HS-5 (cell line): ENCODE results near the gene MAPKBP1.

Experiments used
- DNase-seq: peaks from one replicate; pipeline ENCODE4 v3.0.0-alpha.2; 2012; ENCODE audit warnings: low read depth

MAPKBP1 gene

DNA sequence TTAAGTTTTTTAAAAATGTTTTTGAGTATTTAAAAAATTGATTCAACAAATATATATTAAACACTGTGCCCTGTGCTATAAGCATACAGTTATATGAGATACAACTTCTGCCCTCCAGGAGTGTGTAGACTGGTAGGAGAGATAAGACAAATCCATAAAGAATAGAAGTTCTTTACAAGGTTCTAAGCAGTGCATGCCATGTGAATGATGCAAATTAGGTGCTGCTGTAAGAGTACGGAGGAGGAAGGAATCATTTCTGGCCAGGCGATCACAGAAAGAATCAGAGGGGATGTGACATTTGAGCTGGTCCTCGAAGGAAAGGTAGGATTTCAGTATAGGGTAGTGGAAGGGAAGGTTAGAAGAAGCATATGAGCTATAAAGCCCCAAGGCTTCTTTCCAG, 14.0 kb downstream of the MAPKBP1 start:
- no peak for DNase-seq

DNA sequence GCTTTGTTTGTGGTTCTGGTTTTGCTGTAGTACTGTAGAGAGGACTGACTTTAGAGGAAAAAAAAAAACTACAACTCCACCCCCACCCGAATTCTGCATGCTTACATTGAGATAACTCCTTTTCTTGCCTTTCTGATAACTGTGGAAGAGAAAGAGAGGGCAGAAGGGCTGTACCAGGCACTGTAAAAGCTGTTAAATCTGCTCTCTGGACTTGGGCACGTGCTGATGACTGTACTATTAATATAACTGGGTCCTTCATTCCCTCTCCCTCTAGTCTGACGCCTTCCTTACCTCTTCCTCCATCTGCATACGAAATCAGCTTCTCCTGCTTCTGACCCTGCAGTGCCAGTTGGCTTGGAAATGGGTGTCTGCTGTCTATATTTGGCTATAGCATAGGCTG, 15.0 kb downstream of the MAPKBP1 start:
- no peak for DNase-seq

DNA sequence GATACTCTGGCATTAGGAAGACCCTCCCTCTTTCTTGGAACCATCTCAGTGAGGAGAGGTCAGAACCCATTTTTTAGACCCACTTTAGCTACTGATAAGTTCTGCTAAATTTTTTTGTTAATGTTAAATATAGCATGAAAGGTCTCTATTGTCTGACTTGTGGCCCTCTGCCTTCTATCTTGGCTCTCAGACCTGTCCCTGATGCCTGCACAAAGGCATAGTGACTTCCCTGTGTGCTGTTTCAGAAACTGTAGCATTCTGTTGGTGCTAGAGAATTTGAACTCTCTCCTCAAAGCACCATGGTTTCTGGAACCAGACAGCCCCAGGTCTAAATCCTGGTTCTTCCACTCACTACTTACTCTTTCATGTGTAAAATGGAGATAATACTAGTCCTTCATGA, 15.4 kb downstream of the MAPKBP1 start:
- DNase-seq = no peak

DNA sequence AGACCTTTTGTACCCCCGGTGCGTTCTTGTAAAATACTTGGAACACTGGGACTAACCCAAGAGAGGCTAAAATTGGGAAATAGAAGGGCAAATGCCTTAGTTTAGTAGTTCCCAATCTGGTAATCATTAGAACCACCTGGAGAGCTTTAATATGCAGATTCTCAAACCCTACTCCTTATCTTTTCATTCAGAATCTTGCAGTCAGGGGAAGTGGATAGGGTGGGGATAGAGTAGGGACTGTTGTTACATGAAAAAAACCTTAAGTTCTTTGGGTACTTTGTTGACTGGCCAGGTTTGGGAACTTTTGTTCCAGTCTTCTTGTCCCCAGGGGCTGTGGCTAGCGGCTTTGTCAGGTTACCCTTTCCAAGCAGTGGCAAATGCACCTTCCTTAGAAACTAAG, 15.9 kb downstream of the MAPKBP1 start:
- DNase-seq = no peak

DNA sequence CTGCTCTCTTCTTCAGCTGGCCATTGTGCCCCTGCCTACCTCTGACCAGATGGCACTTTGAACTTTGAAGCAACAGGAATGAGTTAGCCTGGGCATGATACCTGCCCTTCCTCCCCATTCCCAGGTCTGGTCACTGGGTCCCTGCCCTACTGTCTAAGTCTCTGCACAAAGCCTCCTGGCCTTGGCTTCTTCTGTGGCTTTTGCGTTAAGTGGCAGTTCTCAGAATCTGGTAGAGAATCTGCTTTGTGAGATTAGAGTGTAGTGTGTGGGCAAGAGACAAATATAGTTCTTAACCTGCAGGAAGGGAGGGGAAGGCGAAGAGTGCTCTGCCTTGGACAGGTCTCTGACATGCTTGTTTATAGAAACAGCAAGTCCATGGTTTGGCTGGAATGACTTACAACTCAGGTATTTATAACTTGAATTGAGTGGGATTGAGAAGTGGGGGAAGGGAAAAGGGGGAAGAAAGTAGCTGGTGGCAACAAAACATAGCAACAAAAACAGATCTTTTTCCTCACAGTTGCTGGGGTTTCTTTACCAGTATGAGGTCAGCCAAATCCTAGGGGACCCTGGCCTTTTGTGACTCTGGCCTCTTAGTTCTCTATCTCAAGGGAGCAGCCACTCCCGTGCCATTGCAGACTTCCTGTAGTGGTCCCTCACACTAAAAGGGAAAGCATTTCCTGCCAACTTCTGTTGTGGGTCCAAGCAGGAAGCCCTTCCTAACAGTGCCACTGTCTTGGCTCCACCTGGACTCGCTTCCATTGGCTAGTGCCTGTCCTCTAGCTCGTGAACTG, 16.7 kb downstream of the MAPKBP1 start:
- DNase-seq = peak; percentile 61

DNA sequence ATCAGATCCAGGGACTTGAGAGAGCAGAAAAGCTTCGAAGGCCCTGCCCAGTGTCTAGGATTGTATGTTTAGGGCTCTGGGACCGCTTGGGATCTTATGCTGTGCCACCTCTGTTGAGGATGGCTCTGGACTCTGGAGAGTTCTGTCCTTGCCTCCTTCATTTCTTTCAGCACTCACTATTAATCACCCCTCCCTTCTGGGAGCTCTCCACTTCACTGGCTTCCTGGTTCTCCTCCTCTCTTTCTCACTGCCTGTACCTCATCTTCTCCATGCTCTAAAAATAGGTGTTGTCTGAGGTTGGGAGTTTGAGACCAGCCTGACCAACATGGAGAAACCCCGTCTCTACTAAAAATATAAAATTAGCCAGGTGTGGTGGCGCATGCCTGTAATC, 17.3 kb downstream of the MAPKBP1 start:
- DNase-seq = no peak

DNA sequence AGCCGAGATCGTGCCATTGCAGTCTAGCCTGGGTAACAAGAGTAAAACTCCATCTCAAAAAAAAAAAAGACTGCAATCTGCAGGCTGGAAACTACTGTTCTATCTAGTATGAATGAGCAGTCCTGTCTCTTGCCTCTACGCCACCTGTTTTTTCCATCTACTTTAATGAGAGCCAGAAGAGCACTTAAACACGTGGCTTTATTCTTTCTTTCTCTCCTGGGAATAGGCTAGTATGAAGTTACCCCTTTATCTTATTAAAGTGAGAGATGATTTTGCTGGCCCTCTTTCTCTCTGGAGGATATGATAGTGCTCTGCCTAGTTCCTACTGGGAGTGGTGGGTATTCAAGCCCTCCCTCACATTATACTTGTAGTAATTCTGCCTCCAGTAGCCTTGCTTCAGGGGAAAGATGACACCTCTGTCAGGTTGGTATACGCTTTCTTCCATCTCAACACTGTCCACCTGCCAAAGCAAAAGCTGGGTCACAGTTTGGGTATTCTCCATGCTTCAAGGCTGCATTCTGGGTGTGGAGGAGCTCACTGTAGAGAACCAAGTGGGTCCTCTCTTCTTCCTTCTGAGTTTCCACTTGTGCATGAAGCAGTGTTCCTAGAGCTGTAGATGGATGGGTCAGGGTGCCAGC, 17.8 kb downstream of the MAPKBP1 start:
- no peak for DNase-seq

DNA sequence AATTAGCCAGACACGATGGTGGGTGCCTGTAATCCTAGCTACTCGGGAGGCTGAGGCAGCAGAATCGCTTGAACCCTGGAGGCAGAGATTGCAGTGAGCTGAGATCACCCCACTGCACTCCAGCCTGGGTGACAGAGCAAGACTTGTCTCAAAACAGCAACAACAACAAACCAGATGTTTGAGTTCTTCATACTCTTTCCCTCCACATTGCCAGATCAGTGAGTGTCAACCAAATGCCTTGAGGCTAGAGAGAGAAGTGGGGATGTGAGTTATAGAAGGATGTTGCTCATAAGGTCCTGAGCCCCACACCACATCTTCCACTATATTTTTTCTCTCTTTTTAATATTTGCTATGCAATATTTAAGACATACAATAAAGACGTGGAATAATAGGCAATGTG, 19.8 kb downstream of the MAPKBP1 start:
- no peak for DNase-seq

DNA sequence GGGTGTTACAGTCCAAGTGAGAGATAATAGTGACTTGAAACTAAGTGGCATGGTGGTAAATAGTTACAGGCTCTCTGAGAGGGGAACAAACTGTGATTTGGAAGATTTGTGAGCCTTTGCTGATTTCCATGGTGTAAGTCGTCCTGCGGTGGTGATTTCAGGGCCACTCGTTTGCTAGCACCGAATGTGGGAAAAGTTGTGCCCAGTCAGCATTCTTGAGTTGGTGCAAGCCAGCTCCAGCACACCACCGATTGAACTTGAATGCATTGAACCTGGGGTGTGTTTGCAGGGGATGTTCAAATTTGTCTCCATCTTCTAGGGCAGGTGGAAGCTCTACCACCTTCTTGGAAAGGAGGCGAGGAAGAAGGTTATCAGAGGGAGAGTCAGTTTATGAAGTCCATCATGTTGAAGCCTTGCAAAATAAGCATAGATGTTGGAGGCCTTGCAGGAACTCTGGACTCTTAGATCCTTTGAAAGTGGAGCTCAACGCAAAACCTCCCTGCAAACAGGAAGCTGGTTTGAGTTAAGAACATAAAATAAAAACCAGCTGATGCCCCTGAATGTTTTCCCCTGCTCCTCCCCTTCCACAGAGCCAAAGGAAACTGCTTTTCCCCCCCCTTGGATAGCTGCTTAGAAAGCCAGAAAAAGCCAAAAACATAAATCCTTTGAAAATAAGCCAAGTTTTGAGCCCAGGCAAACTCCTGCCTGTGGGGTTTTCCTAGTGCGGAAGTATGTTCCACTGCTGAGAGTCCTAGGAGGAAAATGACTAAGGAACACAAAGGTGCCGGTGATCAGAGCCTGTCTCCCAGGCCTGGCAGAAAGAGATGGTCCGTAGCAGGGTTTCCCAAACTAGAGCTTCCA, 21.9 kb downstream of the MAPKBP1 start:
- DNase-seq = no peak

DNA sequence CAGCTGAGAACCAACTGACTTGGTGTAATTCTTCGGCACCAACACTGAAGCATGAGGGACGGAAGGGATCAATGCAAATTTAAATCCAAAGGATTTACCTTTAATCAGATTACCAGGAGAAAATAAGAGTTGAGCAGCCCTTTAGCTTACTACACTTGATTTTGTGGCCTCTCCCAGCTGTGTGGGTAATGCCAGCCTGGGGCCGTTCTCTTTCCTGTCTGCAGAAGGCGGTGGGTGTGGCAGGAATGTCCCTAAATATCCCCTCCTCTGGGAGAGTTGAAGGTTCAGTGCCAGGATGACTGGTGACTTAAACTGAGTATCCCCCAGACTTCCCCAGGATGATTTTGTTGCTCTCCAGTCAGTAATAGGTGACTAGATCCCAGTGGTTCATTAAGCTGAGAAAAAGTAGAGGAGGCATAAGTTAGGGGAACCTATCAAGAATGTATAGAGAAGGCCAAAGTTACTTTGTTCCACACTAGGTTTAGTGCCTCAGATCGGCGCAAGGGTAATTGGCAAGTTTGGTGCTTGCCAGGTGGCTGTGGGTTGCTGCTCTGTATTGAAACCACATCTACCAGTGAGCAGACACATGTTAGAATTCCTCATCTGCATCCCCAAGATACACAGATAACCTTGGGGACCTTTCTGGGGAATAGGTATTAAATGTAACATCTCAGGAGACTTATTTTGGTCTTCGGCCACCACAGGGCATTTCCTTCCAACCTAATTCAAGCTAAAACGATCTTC, 23.1 kb downstream of the MAPKBP1 start:
- no peak for DNase-seq

DNA sequence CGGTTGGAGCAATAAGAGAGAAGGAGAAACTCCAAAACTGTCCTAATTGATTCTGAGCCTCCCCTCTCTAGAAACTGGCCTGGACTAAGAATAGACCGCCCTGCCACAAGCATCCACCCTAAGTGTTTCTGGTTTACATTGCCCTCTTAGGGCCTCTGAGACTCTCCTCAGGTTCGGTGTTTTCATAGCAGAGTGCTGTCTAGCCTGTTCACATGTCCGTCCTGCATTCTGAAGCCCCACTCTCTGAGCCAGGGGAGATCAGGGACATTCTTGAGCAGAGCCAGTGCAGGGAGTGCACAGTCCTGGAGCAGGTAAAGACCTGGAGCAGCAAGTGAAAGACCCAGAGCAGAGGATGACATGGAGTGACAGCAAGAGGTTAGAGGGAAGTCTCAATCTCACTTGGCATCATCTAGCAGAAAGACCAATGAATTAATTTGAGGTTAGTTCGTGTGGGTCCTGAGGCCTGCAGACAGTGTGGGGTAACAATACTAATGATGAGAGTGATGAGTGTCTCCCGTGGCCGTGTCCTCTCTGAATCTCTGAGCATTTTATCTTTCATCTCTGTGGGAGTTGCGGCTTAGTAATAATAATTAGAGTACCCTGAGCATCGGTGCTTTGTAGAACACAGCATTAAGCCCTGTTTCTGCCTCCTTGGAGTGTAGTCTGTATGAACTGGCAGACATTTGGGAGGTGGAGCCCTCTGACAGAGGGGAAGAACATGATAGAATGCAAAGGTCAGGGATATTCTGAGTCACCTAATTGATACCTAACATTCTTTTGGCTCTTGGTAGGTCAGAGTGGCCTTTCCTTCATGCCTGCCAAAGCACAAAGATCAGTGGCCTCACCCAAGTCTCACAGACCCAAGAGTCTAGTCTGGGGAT, 24.6 kb downstream of the MAPKBP1 start:
- peak; percentile 39 for DNase-seq

DNA sequence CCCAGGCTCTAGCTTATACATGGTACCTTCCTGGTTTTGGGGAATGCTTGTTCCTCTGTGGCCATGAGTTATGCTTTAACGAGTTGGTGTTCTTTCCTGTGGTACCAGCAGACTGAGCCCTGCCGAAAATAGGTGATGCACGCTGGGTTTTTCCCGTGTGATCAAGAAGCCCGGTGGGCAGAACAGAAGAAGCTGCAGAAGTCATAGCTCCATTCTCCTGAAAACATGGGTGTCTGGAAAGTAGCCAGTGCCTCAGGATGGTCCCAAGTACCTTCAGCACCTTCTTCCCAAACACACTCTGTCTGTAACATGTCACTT, 25.2 kb downstream of the MAPKBP1 start:
- no peak for DNase-seq

DNA sequence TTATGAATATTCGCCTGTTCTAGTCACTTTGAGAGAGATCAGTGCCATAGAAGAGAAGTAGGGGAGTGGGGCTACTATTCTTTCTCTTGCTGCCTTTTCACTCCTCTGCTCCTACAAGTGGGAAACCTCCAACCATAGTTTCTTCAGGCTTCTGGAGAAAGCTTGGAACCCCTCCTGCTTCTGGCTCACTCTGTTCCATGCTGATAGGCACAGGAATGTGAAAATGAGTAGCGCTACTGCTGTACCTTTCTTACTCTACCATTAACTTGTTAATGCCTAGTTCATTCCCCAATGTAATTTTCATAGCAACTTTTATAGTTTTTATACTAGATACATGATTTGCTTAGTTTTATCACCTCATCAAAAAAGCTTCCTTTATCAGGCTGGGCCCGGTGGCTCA, 26.9 kb downstream of the MAPKBP1 start:
- no peak for DNase-seq

DNA sequence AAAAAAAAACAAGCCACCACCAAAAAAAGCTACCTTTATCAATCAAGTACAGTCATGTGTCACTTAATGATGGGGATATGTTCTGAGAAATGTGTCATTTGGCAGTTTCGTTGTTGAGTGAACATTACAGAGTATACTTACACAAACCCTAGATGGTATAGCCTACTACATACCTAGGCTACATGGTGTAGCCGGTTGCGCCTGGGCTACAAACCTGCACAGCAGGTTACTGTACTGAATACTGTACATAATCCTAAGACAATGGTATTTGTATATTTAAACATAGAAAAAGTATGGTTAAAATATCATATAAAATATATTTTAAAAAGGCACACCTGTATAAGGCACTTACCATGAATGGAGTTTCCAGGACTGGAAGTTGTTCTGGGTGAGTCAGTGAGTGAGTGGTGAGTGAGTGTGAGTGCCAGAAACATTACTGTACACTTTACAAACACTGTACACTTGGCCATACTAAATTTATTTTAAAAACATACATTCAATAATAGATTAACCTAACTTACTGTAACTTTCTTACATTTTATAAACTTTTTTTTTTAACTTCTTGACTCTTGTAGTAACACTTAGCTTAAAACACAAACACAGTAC, 27.7 kb downstream of the MAPKBP1 start:
- DNase-seq = peak; percentile 43

DNA sequence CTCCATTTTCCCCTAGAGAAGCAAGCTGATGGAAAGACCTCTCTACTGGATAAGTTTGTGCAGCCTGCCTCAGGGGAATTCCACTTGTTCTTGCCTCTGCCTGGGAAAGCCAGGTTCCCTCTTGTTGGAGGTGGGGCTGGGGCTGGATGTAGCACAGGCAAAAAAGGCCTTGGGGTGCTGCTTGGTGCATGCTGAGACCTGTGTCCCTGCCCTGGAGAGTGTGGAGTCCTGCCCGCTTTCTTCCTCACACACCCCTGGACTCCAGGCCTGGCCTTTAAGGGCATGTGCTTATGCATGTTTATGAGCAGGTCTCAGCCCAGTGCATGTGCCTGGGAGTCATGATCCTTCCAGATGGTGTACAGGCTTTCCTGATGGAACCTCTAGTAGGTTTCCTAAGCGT, 30.1 kb downstream of the MAPKBP1 start:
- no peak for DNase-seq

DNA sequence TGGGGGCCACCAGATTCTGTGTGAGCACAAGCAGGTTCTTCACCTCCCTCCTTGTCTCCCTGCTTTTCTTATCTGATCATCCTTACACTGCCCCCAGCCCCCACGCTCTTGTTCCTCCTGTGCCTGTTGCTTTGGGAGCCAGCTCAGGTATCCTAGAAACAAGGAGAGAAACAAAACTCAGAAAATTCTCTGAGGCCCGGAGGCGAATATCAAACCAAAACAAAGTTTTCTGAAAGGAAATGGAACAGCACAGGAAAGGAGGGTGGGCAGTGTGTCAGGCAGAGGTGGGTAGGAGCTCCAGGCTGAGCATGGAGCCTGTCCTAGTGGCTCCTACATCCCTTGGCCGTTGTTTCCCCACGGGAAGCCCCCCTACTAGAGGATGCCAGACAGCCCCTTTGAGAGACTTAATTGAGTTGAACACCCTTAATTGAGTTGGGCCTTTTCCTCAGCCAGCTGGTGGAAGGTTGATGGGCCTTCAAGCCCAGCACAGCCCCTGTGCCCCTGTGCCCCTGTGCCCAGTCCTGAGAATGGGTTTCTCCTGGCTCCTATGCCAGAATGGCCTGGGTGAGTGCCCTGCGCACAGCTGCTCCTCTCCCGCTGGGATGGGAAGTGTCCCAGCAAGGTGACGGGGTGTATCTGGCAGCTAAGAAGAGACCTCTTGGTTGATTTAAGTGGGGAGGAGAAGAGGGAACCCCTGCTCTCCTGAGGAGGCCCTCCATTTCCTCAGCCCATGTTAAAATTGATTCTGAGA, 30.8 kb downstream of the MAPKBP1 start:
- no peak for DNase-seq

DNA sequence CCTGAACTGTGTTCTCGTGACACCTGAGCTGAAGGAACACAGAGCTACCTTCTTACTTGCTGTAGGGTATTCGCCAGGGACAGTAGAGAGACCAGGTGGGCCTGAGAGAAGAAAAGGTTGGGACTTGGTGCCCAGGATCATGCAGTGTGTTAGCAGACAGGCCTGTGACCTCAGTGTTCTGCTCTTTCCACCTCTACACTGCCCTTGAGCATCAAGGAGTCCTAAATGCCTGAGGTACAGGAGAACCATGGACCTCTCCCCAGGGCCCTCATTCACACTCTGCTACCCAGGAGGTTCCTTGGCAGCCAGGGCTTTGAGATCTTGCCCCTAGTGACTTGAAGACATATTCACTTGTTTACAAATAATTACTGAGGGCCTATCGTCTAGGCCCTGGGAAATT, 31.4 kb downstream of the MAPKBP1 start:
- DNase-seq = no peak

DNA sequence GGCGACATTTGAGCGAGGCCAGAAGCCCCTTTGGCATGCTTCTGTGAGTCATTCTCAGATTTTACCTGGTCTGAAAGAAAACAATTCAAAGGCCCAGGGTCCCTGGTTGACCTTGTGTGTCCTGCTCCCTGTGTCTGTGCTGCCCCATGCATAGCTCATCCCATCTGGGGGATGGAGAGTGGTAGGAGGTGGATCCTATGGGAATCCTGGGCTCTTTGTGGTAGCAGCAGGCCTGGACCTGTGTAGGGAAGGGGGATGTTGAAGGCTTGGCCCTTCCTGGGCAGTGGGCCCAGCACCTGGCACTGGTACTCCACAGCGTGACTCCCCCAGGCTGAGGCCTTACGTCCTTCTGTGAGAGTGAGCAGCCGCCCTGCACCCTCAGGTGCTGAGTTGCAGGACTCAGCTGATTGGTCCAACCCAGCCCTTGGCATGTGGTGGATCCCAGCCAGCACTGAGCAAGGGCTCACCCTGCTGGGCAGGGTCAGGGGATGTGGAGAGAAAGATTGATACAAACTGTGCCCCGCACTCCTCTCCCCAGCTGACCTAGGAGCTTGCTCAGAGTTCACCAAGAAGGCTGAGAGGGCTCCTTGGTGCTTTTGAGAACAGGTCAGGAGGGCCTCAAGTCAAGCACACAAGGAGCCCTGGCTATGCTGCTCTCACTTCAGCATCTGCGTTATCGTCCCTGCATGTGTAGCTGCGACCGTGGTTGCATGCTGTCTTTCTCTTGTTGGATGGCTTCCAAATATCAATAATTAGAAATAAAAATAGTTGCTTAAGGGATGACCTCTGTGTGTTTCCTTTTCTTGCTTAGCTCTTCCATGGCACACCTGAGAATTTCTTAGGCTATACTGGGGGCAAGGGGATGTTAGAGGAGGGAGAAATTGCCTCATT, 32.3 kb downstream of the MAPKBP1 start:
- DNase-seq = no peak

DNA sequence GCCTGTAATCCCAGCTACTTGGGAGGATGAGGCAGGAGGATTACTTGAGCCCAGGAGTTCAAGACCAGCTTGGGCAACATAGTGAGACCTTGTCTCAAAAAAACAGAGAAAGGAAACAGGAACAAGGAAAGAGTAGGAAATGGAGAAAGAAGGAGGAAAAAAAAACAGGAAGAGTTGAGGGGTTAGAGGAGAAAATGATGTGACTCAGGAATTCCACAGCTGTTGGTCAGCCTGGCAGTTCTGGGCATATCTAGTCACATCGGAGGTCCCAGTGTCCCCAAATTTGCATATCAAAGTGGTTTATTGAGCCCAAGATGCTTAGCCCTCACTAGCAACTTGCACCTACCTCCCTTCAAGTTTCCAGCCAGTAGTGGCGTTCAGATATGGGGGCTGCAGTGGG, 34.8 kb downstream of the MAPKBP1 start:
- no peak for DNase-seq
